Fibroblast of skin of right biceps (primary cell): ENCODE results near the gene CLSTN1.
"Not testable (repeated sequence)": the region's sequence is repeated elsewhere in the genome, so short reads cannot be mapped to it uniquely, and the experiment has no call there.

Experiments used
- DNase-seq: peaks from one replicate; pipeline ENCODE4 v3.0.0-alpha.2; 2013

CLSTN1 gene

DNA sequence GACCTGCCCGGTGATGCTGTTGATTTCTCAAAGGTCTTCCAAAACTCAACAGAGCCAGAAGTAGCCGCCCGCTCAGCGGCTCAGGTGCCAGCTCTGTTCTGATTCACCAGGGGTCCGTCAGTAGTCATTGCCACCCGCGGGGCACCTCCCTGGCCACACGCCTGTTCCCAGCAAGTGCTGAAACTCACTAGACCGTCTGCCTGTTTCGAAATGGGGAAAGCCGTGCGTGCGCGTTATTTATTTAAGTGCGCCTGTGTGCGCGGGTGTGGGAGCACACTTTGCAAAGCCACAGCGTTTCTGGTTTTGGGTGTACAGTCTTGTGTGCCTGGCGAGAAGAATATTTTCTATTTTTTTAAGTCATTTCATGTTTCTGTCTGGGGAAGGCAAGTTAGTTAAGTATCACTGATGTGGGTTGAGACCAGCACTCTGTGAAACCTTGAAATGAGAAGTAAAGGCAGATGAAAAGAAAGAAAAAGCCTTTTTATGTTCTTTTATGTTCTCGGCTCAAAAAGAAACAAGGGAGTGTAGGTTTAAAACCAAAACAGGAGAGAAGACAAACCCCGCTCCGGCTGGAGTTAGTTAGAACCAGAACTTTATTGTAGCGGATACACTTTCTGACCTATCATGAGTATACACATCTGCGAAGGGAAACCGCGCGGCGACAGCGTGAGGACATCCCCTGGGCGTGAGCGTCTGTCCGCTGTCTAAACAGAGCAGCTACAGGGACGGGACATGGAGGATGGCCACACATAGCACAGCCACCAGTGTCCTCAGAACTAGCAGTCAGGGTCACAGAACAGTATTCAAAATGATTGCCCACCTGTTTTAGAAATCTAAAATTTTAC, 95.1 kb downstream of the CLSTN1 start:
- no peak for DNase-seq

DNA sequence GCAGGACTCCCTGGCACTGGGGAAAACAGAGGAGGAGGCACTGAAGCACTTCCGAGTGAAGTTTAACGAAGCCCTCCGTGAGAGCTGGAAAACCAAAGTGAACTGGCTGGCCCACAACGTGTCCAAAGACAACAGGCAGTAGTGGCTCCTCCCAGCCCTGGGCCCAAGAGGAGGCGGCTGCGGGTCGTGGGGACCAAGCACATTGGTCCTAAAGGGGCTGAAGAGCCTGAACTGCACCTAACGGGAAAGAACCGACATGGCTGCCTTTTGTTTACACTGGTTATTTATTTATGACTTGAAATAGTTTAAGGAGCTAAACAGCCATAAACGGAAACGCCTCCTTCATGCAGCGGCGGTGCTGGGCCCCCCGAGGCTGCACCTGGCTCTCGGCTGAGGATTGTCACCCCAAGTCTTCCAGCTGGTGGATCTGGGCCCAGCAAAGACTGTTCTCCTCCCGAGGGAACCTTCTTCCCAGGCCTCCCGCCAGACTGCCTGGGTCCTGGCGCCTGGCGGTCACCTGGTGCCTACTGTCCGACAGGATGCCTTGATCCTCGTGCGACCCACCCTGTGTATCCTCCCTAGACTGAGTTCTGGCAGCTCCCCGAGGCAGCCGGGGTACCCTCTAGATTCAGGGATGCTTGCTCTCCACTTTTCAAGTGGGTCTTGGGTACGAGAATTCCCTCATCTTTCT, 96.7 kb downstream of the CLSTN1 start:
- DNase-seq = no peak

- DNase-seq = no peak
Measured at GRCh38 chr1:9726406-9726805, 97.4 kb downstream of the CLSTN1 start.

GRCh38 chr1:9724706-9725476, 98.9 kb downstream of the CLSTN1 start:
- peak; percentile 44 for DNase-seq

DNA sequence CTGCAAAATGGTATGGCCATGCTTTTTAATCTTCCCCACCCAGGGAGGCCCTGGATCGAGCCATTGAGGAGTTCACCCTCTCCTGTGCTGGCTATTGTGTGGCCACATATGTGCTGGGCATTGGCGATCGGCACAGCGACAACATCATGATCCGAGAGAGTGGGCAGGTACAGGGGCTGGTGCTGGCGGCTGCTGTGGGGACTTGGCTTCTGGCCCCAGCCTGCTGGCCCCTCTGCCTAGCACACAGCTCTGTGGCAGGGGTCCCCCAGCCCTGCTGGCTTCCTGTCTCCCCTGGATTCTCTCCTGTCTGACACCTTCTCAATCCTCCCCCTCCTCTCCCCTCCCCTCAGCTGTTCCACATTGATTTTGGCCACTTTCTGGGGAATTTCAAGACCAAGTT, 99.8 kb downstream of the CLSTN1 start:
- no peak for DNase-seq

DNA sequence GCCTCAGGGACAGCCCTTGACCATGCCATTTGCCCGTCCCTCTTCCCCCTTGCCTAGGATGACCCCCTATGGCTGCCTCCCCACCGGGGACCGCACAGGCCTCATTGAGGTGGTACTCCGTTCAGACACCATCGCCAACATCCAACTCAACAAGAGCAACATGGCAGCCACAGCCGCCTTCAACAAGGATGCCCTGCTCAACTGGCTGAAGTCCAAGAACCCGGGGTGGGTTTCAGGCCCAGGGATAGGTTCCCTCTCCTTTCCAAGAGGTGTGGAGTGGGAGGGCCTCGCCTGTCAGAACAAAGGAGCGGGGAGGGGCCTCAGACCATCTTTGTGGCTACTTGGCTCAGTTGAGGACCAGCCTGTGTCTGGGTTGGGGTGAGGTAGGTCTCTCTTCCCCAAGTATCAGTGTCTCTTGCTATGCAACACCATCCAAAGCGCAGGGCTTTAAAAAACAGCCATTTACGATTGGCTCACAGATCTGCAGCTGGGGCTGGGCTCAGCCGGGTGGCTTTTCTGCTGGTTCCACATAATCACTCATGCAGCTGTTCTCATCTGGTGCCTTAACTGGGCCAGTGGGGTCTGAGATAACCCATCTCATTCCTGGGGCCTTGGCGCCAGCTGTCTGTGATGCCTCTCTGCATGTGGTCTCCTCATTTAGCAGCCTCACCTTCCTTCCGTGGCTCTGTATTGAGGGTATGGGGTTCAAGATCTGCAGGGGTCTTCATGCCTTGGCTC, 100.5 kb downstream of the CLSTN1 start:
- no peak for DNase-seq

- DNase-seq = no peak
Measured at GRCh38 chr1:9722378-9722749, 101.4 kb downstream of the CLSTN1 start.

GRCh38 chr1:9721606-9722377, 102.0 kb downstream of the CLSTN1 start:
- peak; percentile 17 for DNase-seq

GRCh38 chr1:9720785-9721605, 102.8 kb downstream of the CLSTN1 start:
- no peak for DNase-seq

DNA sequence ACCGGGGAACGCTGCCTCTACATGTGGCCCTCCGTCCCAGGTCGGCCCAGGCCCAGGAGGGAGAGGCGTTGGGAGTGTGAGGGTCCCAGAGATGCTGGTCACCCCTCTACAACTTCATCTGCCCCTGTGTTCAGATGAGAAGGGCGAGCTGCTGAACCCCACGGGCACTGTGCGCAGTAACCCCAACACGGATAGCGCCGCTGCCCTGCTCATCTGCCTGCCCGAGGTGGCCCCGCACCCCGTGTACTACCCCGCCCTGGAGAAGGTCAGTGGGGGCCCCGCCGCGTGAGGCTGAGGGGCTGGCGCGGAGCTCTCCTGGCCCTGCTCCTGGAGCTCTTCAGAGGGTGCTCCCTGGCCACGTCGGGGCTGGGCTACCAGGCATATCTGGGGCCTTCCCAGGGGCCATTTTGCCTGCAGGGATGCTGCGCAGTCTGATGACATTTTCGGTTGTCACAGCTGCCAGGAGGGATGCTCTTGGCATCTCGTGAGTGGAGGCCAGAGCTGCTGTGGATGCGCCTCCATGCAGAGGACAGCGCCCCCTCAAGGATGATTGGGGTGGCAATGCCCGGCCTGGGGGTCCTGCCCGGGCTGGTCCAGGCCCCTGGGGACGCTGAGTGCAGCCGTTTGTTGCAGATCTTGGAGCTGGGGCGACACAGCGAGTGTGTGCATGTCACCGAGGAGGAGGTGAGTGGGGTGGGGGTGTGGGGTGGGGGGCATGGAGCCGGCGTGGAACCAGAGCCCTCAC, 103.6 kb downstream of the CLSTN1 start:
- no peak for DNase-seq

DNA sequence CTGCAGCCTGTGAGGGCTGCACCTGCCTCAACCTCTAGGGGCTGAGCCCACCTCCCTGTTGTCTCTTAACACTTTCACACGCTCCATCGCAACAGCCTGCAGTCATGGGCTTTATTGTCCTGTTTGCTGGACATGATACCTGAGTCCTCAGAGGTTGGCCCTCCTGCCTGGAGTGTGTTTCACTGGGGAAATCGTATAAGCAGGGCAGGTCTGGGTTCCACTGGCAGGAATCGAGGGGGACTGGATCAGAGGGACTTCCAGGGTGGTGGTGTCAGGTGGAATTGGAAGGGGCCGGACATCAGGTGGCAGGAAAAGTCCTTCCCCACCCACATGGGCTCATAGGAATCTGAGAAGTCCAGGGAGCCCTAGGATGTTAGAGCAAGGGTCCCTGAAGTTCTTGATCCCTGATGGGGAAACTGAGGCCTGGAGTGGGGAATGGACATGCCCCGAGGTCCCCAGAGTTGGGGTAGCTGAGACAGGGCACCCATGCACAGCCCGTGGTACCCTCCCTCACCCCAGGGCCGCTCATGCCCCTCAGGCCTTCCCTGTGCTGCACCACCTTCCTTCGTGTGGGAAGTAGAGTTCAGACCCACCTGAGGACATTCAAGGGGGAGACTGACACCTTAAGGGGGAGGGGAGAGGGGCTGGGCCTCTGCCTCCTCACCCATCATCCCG, 105.6 kb downstream of the CLSTN1 start:
- DNase-seq = no peak

- peak; percentile 39 for DNase-seq
Measured at GRCh38 chr1:9717193-9718005, 106.4 kb downstream of the CLSTN1 start.

DNA sequence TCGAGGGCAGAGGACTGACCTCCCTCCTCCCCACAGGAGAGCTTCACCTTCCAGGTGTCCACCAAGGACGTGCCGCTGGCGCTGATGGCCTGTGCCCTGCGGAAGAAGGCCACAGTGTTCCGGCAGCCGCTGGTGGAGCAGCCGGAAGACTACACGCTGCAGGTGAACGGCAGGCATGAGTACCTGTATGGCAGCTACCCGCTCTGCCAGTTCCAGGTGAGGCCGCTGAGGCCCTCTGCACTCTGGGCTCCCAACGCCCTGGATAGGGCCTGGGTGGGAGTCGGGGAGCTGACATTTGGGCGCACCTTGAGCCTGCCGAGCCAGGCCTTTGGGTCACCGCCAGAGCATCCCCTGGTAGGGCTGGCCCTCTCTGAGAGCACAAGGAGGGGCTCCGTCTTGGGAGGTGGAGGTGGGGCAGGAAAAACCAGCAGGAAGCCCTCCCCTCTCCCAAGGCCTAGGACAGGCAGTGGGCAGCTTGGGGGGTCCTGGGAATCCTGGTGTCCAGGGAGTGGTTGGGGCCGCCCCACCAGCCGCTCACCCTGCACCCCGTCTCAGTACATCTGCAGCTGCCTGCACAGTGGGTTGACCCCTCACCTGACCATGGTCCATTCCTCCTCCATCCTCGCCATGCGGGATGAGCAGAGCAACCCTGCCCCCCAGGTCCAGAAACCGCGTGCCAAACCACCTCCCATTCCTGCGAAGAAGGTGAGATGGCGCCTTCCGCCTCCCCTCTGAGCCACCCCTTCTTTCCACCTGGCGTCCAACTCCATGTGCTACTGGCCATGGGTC, 107.2 kb downstream of the CLSTN1 start:
- DNase-seq = no peak

- no peak for DNase-seq
Measured at GRCh38 chr1:9715536-9716226, 108.1 kb downstream of the CLSTN1 start.

- no peak for DNase-seq
Measured at GRCh38 chr1:9714257-9714718, 109.5 kb downstream of the CLSTN1 start.

DNA sequence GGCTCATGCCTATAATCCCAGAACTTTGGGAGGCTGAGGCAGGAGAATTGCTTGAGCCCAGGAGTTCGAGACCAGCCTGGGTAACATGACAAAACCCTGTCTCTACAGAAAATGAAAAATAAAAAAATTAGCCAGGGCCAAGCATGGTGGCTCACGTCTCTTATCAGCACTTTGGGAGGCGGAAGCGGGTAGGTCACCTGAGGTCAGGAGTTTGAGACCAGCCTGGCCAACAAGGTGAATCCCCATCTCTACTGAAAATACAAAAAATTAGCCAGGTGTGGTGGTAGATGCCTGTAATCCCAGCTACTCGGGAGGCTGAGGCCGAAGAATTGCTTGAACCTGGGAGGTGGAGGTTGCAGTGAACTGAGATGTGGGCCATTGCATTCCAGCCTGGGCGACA, 111.0 kb downstream of the CLSTN1 start:
- DNase-seq = not testable (repeated sequence)

GRCh38 chr1:9711466-9712020, 112.2 kb downstream of the CLSTN1 start:
- no peak for DNase-seq
